CD4-positive, alpha-beta T cell treated with Interferon alpha-2 for 1 hour (primary cell): ENCODE data around the gene IMPG1.

Experiments
- DNase-seq, 2 donors: peaks; one replicate each; pipeline ENCODE4 v3.0.0-alpha.2; 2020 to 2022

IMPG1 gene, protein sequence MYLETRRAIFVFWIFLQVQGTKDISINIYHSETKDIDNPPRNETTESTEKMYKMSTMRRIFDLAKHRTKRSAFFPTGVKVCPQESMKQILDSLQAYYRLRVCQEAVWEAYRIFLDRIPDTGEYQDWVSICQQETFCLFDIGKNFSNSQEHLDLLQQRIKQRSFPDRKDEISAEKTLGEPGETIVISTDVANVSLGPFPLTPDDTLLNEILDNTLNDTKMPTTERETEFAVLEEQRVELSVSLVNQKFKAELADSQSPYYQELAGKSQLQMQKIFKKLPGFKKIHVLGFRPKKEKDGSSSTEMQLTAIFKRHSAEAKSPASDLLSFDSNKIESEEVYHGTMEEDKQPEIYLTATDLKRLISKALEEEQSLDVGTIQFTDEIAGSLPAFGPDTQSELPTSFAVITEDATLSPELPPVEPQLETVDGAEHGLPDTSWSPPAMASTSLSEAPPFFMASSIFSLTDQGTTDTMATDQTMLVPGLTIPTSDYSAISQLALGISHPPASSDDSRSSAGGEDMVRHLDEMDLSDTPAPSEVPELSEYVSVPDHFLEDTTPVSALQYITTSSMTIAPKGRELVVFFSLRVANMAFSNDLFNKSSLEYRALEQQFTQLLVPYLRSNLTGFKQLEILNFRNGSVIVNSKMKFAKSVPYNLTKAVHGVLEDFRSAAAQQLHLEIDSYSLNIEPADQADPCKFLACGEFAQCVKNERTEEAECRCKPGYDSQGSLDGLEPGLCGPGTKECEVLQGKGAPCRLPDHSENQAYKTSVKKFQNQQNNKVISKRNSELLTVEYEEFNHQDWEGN

DNA sequence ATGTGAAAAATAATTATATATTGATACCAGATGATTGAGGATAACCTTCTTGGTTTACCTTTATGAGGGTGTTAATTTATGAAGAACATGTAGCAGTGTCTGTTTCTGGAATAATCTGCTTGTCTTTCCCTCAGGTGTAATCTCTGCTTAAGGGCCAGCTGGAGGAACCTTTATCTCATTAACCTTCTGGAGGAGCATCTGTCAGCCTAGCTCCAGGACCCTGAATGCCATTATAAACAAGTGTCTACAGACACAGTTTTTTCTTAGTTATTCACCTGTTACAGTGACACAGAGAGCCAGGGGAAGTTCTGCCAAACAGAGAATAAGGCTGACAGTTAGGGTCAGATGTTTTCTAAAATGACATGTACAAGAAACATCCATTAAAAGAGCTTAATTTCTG lies at the start of gene IMPG1:
Gene IMPG1 (minus strand): TSS at position 101 of the 400 bp plus-strand sequence. CDS start 174 bp downstream, outside the sequence.
- no peak for DNase-seq

DNA sequence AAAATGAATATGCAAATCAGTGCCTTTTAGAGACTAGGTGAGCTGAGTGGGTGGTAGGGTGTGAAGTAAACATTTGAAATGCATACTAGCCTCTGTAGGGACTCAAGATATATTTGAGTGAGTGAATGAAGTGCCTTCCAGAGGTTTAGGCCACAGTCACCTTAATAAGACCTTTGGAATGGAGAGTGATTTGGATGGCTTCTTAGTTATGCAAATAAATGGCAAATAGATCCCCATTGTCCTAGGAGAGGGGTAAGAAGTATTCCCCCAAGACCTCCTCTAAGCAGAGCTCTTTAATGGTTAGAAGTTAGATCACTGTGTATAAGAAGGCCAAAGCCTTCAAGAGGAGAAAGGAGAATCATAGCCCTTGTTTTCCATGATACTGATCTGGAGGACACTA lies 47.8 kb upstream of the IMPG1 start:
- no peak for DNase-seq

DNA sequence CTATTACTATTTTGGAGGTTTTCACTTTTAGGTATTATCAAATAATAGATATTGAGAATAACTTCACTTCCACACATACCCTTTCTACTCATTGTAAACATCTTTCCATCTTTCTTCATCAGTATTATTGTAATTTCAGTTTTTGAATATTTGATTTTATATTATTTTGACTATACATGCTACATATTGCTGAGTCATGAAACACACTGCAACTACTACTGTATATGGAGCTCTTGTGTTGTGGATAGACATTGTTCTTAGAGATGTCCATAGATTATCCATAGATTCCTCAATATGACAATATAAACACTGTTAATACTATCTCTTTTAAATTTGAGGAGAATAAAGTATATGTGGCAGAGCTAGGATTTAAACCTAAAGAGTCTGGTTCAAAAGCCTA lies 819 bp upstream of the IMPG1 start:
- DNase-seq = no peak

DNA sequence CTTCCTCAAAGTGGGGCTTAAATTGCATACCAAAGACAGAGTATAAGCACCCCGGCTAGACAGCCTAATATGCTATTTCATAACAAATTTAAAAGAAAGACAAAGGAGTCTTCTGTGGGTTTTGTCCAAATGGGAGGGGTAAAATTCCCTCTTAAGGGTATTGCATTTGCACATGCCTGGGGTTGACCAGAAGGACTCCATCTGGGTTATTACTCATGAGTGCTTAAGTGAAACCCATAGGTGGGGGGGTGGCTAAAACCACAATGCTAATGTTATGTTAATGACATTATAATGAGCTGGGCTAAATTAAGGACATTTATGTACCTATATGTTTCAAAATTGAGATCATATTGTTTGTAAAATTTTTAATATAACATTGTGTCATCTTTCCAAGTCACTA lies 15.0 kb downstream of the IMPG1 start:
- no peak for DNase-seq

DNA sequence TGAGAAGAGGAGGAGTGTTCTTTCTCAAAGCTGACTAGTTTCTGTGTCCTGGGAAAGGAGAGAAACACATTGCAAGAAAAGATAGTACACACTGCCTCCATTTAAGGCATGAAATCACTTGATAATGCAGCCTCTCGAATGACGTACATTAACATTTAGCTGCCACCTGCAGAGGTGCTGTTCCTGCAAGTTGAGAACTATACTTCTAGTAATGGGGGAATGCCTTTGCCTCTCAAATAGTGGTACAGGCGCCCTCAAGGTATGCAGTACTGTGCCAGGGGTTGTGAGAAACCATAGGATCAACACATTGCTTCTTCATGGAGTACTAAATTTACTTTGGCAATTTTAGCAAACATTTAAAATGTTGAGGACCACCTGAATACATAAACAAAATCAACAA lies 20.1 kb downstream of the IMPG1 start:
- DNase-seq = no peak

DNA sequence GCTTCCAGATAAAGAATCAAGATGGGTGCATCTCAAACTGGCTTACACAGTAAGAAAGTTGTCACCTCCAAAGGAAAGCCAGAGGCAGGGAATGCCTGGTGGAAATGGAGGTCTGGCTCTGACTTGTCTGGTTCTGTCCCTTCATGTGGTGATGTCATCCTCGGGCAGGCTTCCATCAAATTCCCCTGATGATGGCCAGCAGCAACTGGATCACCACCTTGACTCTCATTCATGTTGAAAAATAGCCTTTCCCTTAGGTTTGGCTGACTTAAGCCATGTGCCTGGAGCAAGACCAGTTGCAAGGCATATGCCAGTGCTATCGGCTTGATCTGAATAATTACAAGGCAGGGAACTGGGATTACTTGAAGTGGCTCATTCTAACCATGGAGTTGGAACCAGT lies 28.8 kb downstream of the IMPG1 start:
- no peak for DNase-seq

DNA sequence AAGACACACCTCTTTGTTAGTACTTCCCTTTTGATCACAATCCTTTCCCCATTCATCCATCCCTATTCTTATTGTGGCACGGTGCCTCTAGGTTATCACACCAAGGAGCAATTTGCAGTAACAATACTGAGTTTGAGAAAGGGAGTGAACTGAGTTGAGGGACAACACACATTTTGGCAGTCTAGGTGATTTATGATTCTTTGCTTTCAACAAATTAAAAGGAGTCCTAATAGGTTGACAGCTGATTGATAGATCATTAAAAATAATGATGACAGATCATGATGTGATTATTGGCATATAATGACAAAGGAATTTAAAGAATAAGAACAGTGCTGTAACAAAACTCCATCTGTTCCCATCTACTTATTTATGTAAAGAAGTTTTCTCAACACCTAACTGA lies 36.7 kb downstream of the IMPG1 start:
- DNase-seq = no peak

DNA sequence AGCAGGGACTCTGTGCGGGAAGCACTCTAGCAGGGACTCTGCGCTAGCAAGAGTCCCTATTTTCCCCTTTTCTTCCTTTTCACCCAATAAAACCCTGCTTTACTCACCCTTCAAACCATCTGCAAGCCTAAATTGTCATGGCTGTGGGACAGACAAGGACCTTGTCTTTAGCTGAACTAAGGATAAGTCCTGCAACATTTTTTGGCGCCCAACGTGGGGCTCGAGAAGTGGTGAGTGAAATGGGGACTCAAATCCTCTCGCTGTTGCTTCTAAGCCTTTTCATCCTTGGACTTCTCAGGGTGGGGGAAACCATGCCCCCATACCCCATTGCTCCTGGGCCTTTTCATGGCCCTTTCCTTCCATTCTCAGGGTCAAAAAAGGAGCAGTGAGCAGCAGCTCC lies 46.4 kb downstream of the IMPG1 start:
- DNase-seq = no peak

DNA sequence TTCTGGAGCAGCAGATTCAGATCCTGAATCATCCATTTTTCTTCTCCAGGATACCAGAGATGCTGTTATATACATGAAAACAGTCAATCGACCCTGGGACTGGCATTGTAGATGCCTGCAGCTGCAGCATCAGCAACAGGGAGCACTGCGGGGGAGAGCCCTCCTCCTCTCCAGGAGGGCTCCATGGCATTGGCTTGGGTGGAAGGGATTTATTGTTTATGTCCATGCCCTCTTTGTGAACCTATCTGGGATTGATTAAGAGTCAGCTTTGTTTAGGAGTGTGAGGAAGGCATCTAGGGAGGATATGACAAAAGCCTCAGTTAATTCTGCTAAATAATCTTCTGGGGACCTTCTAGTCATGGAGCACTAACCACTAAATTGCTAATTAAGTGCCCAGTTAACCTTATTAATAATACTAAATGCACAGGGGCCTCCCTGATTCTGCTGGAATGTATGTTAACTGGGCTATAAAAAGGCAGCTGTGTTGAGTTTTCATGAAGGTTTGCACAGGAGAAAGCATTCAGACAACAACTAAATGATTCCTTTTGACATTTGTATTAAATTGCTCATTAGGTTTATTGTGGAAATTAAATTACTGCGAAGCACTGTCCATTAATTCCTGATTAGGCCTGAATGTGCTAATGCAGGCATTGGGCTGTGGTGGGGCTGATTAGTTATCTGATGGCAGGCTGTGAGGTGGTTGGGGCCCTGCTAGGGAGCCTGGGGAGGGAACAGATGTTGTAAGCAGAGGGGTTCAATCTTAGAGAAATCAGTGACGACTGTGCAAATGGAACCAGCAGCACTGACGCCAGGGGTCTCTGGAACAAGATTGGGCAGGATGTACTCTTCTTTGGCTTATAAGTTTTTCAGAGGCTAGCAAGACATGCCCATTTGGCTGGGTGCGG lies 57.6 kb downstream of the IMPG1 start:
- DNase-seq = no peak

DNA sequence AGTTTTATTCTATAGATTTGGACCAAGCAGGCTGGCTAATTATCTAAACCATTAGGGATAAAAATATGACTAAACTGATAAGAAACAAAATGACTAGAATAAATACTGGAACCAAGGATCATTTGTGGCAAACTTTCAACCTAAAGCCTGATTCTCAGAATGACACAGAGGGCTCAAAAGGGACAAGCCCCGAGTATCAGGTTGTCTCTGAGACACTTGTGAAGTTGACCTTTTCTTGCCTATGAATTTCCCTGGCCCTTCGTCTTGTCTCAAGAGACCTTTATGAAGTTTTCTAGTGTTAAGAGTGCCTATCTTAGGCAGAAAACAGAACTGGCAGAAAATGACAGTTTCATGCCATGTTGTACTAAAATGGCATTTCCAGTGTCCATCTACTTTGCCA lies 68.3 kb downstream of the IMPG1 start:
- DNase-seq = no peak

DNA sequence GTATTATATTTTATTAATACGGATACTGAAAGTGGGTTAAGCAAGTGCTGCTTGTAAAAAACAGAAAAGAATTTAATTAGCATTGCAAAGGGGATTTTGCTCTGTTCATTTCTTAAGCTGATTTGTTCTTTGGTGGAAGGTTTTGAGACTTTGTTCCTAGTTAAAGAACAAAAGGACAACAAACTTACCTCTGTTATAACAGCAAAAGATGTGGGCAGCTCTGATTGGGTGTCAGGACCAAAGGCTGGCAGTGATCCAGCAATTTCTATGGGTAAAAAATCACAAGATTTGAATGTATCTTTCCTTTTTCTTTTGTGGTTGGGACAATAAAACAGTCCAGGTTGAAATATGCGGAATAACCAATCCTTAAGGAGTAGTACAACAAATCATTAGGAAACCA lies 68.8 kb downstream of the IMPG1 start:
- DNase-seq = no peak

DNA sequence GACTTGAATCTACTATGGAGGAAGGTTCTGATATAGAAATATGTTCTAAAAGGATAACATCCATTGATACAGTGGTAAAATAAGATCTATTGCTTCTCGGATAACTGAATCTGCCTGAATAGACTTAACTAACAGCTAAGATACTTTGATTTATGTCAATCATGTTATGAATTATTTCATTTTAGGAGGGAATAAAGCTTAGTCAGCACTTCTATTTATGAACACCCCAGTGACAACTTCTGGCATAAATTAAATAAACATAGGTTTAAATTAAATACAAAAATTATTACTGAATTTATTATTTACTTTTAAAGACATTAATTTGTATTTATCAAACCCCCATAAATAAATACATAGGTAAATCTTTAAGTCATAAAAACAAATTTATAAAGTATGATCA lies 69.3 kb downstream of the IMPG1 start:
- no peak for DNase-seq

DNA sequence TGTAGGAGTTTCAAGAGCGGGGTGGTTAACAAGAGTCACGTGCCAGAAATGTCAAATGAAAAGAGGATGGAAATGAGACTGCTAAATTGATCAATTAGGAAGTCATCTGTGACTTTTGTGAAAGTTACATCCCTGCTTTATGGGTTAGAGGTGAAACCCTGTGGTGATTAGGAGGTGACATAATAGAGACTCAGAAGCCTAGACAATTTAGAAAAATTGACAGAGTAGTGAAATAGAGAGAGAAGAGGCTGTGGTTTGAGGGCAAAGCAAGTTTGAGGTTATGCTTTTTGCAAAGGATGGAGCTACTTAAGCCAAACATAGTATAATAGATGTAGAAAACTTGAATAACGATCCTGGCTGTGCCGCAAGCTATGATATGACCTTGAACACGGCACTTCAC lies 71.8 kb downstream of the IMPG1 start:
- DNase-seq = no peak

DNA sequence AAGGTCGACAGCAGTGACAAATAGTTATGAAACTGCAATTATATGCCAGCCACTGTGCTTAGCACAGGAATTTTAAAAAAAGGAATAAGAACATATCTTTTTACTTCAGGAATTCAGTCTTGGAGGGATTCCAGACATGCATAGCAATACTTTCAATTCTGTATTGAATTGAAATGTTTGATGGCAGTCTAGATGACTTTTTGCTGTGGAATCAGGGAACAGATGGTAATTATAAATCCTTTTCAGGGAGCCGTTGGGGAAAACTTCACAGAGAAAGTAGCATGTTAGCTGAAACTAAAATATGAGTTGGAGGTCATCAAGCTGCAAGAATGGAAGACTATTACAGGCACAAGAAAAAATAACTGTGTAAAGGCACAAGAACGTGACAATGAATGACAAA lies 74.8 kb downstream of the IMPG1 start:
- DNase-seq = no peak

DNA sequence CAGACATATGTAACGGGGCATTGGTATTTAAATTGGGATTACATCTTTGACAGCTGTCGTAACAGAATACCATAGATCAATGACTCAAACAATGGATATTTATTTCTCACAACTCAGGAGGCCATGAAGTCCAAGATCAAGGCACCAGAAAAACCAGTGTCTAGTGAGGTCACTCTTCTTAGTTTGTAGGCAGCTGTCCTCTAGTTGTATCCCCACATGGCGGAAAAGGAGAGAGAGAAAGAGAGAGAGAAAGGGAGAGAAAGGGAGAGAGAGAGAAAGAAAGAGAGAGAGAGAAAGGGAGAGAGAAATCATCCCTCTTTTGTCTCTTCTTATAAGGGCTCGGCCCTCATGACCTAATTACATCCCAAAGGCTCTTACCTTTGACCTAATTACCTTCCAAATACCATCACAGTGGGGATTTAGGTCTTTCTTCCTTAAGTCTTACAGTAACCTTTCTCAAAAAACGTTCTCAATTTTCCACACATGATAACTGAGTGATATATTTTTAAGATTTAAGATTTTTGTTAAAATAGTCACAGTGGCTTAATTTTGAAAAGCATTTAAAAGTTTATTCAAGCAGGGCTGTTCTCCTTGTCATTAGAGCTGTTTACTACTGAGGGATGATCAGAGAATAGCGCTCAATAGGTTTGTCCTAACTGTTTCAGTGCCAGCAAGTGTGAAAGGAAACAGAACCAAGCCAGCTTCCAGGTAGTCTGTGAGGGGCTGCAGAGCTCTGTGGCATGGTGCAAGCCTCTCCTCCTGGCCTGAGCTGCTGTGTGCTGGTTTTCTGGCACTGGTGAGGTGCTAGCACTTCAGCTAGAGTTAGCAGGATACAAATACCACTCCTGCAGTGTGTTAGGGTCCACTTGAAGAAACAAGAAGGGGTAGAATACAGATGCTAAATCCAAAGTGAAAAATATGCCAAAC lies 79.0 kb downstream of the IMPG1 start:
- DNase-seq = no peak

DNA sequence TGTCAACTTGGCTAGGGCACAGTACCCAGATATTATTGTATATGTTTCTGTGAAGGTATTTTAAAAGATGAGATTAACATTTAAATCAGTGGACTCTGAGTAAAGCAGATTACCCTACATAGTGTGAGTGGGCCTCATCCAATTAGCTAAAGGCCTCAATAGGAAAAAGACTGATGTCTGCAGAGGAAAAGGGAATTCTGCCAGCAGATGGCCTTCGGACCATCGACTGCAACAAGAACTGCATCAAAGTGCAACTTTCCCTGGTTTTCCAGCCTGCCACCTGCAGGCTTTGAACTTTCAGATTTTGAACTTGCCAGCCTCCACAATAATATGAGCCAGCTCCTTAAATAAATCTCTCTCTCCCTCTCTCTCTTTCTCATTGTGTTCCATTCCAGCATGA lies 80.5 kb downstream of the IMPG1 start:
- DNase-seq = no peak

DNA sequence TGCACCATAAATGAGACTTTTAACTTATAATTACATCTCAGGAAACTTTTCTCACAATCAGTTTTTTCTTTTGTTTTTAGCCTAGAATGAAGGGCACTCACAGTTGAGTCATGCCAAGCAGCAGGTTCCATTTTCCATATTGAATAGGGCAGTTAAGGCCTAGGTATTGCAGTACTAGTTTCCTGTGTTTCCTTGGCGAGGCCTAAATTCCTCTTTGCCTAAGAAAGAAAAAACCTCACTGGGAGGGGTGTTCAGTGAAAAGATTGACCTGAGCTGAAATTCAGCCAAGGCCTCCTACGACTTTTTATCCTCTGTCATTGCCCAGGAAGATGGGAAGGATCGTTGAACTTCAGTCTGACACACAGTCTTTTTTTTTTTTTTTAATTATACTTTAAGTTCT lies 85.5 kb downstream of the IMPG1 start:
- DNase-seq = no peak

DNA sequence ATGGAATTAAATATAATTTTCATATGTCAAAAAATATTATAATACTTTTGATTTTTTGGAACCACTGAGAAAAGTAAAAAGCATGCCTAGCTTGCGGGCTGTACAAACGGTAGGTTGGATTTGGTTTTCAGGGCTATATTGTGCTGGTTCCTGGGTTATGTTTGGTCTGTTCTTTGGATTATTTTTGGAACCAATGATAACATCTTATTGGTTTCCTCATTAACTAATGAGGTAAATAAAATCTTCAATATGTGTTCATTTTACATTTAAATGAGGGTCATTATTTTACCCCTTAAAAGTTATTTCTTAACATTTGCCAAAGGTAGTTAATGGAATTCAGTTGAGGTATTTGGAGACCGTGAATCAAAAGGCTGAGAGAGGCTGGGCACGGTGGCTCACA lies 96.6 kb downstream of the IMPG1 start:
- DNase-seq = no peak

DNA sequence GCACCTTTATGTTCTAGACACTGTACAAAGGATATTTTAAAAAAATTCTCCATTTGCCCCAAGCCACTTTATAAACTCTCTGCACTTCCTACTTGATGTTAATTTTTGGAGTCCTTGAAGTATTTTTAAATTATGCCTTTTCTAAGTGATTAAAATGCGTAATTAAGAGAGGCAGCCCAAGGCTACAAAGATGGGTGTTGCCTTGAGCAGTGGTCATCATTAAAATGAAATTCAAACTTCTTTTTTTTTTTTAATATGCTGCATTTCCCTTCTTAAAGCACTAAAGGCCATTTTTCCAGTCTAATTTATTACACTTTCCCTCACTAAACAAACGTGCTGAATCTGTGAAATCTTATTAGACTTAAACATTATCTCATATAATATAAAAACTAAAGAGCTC lies 102.4 kb downstream of the IMPG1 start:
- no peak for DNase-seq

DNA sequence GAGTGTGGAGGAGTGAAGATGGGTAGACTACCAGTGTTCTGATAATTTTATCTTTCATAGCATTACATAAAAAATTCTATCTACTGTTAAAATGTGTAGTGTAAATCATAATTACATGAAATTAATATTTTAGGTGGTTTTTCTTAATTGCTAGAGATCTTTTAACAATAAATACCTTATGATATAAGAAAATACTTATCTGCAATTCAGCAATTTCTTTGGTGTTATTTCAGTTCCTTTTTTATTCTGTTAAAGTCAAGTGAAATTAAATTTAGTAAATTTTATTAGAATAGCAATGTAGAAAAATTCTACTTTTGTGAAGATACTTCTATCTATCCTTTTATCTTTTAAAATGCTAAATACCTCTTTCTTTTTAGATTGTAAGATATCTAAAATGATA lies 104.3 kb downstream of the IMPG1 start:
- no peak for DNase-seq

DNA sequence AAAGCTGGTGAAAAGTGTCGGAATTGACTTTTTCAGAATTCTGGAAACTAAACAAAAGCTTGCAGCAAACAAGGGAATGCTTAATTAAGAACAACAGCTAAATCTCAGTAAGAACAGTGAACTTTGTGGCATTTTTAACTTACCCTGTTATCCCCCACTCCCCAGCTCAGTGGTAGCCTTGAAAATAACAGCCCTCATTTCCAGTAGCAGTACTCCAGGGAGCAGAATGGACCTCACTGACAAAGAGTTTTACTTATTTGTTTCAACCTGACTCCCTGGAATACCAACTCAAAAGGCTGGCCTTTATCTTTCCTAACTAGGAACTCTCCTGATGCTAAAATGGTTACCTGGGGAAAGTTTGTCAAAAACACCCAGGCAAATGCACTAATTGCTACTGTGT lies 108.9 kb downstream of the IMPG1 start:
- DNase-seq = no peak

DNA sequence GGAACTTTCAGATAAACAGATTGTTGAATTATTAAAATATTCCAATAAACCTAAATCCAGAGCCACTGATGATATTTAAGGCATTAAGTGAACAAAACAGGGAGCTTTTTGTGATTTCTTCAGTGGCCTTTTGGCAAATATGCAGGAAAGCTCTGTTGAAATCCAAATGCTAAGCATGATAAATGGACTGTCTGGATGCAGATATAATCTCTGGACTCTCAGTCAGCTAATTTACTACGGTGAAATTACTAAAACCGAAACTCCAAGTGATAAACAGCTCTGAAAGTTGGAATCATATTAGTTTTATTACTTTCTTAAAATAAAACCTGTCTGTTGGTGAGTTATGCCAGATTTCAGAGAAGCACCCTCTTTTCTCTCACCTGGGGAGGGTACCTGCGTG lies 120.3 kb downstream of the IMPG1 start:
- no peak for DNase-seq
